AG10803 (cell line): ENCODE data around the gene OR2J2.
"Not testable (repeated sequence)": the region's sequence is repeated elsewhere in the genome, so short reads cannot be mapped to it uniquely, and the experiment has no call there.

Experiments used
- DNase-seq: peaks from one replicate; pipeline ENCODE4 v3.0.0; 2010; ENCODE audit warnings: low read depth
- H3K4me3 ChIP-seq: 2 replicates; pipeline ENCODE4 v1.5.1; 2011; ENCODE audit warnings: mild to moderate bottlenecking, low read length, control low read depth
- TF ChIP-seq, protein P1 (sequence below): conservative IDR thresholded peaks from 2 replicates; pipeline ENCODE4 v1.5.1; 2011; ENCODE audit warnings: mild to moderate bottlenecking, low read length, control low read depth, inconsistent platforms

OR2J2 gene

DNA sequence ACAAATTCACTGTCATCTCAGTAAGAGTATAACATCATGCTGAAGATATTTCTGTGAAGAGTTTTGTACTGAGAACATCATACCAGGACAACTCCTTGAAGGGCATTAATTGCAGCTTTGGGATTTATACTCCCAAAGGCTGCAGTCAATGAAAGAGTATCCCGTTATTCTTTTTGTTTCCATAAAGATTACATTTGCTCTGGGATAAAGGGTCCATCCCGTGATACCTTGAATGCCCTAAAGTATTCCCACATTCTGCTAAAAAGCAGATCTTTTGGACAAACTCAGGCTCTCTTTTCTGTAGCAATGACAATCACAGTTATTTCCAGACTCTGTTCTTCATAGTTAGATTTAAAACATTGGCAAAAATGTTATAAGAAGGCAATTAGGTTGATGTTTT lies at the start of gene OR2J2:
OR2J2 (plus strand) TSS at position 301 of the 400 bp plus-strand sequence. CDS start 2,729 bp downstream, outside the sequence.
- not testable (repeated sequence) for DNase-seq, H3K4me3 ChIP-seq

DNA sequence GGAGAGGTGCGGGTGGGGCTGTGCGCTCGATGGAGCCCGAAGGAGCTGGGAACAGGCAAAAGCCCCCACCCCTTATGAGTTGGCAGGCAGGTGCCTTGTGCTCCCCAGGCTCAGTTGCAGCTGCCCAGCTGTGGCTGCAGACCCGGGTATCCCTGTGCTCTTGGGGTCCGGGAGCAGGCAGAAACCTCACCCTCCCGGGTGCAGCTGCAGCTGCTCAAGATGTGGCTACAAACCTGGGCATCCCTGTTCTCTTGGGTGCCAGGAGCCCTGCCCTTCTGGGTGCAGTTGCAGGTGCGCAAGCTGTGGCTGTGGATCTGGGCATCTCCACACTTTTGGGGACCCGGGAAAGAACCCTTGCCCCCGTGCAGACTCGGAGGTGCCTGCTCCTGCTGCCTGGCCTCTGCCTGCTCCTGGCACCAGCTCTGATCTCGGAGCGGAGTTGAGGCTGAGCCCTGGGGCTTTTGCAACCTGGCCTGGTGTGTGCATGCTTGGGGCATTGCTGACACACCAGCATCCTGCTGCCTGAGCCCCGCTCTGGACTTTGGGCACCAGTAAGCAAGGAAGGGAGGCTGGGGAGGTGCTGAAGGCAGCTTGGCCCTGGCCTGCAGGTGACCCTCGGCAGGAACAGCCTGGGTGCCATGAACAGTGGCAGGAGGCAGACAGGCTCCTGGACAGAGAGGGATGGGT lies 41.2 kb upstream of the OR2J2 start:
- H3K4me3 ChIP-seq = no peak overlapping the region
- TF ChIP-seq, protein P1, sequence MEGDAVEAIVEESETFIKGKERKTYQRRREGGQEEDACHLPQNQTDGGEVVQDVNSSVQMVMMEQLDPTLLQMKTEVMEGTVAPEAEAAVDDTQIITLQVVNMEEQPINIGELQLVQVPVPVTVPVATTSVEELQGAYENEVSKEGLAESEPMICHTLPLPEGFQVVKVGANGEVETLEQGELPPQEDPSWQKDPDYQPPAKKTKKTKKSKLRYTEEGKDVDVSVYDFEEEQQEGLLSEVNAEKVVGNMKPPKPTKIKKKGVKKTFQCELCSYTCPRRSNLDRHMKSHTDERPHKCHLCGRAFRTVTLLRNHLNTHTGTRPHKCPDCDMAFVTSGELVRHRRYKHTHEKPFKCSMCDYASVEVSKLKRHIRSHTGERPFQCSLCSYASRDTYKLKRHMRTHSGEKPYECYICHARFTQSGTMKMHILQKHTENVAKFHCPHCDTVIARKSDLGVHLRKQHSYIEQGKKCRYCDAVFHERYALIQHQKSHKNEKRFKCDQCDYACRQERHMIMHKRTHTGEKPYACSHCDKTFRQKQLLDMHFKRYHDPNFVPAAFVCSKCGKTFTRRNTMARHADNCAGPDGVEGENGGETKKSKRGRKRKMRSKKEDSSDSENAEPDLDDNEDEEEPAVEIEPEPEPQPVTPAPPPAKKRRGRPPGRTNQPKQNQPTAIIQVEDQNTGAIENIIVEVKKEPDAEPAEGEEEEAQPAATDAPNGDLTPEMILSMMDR = no peak
- DNase-seq = no peak

DNA sequence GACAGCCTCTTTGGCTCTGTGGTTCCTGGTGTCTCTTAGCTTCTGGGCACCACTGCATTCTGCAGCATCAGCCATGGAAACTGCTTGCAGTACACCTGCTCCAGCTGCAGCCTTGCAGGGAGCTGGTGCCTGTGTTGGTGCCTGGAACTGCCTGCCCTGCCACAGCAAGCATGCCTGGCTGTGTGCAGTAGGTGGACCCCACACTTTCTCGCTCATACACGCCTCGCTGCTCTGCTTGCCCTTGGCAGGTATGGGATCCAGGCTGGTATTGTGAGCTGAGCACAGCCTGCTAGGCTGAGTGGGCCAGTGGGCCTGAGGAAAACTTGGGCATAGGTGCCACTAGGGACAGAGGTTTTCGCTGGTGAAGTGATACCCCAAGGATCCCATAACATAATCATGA lies 40.1 kb upstream of the OR2J2 start:
- H3K4me3 ChIP-seq = no peak overlapping the region
- TF ChIP-seq, protein P1 = no peak
- DNase-seq = no peak

DNA sequence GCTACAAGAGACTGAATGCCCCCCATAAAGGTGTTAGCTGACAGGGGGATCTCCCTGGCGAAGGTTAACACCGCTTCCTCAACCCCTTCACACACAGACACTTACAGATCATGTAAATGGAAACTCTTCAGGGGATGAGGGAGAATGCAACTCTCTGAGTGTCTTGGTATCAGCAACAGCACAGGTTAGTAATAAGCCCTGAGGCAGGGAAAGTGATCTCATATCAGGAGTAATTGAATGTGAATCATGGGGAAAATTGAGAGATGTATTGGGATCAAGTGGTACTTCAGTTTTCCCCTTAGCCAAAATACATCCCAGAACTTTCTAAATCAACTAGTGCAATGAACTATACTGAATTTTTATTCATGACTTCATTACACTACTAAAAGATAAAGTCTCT lies 39.0 kb upstream of the OR2J2 start:
- no peak overlapping the region for H3K4me3 ChIP-seq
- DNase-seq = no peak
- TF ChIP-seq, protein P1 = no peak

DNA sequence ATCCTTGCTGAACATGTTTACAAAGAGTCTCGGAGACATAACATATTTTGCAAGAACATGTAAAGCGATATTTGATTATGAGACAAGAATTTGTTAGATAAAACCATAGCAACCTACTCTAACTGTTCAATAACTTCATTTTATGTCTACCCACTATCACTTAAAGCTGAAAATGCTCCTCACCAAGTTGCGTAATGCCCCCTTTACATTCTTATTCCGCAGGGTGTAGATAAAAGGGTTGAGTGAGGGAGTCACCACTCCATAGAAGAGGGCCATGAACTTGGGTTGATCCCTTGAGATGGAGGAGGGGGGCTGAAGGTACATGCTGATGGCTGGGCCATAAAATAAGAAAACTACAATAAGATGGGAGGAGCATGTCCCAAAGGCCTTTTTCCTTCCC lies 33.0 kb upstream of the OR2J2 start:
- TF ChIP-seq, protein P1 = no peak
- no peak for DNase-seq
- H3K4me3 ChIP-seq = no peak overlapping the region

DNA sequence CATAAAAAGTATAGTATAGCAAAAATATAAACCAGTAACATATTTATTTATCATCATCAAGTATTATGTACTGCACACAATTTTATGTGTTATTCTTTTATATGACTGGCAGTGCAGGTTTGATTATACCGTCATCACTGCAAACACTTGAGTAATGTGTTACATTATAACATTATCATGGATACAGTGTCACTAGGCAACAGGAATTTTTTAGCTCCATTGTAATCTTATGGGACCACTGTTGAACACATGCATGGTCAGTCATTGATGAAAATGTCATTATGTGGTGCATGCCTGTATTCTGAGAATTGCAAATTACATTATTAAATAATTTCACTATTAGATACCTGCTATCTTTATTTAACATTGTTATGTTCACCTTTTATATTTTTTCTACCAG lies 29.1 kb upstream of the OR2J2 start:
- no peak for DNase-seq
- TF ChIP-seq, protein P1 = no peak
- no peak overlapping the region for H3K4me3 ChIP-seq

DNA sequence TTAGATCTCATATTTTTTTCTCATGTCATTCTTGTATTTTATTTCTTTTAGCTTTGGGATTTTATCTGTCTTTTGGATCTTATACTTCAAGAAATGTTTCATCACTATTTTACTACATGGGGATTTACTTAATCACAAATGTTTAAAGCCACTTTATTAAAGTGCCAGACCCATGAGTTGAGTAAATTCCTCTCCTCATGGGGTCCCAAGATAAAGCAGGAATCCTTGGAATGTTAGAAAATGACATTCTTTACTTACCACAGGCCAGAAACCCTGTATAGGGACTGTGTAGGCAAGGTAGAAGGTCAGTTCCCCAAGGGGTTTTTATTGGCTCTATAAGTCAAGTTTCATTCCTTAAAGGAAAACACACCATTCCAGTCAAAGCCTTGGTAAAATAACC lies 28.4 kb upstream of the OR2J2 start:
- no peak overlapping the region for H3K4me3 ChIP-seq
- TF ChIP-seq, protein P1 = no peak
- no peak for DNase-seq
